Anterior cingulate cortex (tissue), 58 donors: ENCODE results near the gene RASA3.

Experiments used
- DNase-seq, 58 donors: peaks; one replicate each; lab custom pipeline; 2025; lab: John Stamatoyannopoulos, UW

The RASA3 gene

GRCh38 chr13:113977976-113978375 lies 154.4 kb downstream of the RASA3 start:
- no peak for DNase-seq

GRCh38 chr13:113976711-113977684 lies 155.4 kb downstream of the RASA3 start:
- DNase-seq, result no peak

GRCh38 chr13:113975416-113975815 lies 157.0 kb downstream of the RASA3 start:
- no peak for DNase-seq

- no peak for DNase-seq
These were observed 157.8 kb downstream of the RASA3 start for GRCh38 chr13:113974304-113975281.

- DNase-seq, result no peak
These were observed 158.9 kb downstream of the RASA3 start, which contains the start of gene C13orf46 for GRCh38 chr13:113973218-113974164. TSS of gene C13orf46 (minus strand) at chr13:113974076. CDS start at chr13:113973997, 79 bp downstream.

GRCh38 chr13:113972451-113973217 lies 159.8 kb downstream of the RASA3 start:
- no peak for DNase-seq

- no peak for DNase-seq
These were observed 160.8 kb downstream of the RASA3 start for GRCh38 chr13:113971471-113972231.

- DNase-seq, result peak in 3 of 58 donors; percentile 13 to 31 (median 15)
These were observed 161.5 kb downstream of the RASA3 start for GRCh38 chr13:113970810-113971470.

- DNase-seq, result no peak
These were observed 162.3 kb downstream of the RASA3 start for GRCh38 chr13:113969973-113970611.

GRCh38 chr13:113969311-113969972 lies 163.0 kb downstream of the RASA3 start:
- DNase-seq, result no peak

GRCh38 chr13:113968463-113969310 lies 163.7 kb downstream of the RASA3 start:
- DNase-seq, result no peak

- DNase-seq, result no peak
These were observed 164.5 kb downstream of the RASA3 start for GRCh38 chr13:113967729-113968462.

- no peak for DNase-seq
These were observed 165.2 kb downstream of the RASA3 start for GRCh38 chr13:113967206-113967720.
